Retina (tissue), 1 donor: ENCODE data around the gene NALCN.

ENCODE experiments used
- DNase-seq: peaks from one replicate; pipeline ENCODE4 v3.0.0-alpha.2; 2016

Gene NALCN

GRCh38 chr13:101115762-101116171 lies 300.5 kb downstream of the NALCN start:
- peak; percentile 36 for DNase-seq

- no peak for DNase-seq
These were observed 304.4 kb downstream of the NALCN start for GRCh38 chr13:101111894-101112293.

DNA sequence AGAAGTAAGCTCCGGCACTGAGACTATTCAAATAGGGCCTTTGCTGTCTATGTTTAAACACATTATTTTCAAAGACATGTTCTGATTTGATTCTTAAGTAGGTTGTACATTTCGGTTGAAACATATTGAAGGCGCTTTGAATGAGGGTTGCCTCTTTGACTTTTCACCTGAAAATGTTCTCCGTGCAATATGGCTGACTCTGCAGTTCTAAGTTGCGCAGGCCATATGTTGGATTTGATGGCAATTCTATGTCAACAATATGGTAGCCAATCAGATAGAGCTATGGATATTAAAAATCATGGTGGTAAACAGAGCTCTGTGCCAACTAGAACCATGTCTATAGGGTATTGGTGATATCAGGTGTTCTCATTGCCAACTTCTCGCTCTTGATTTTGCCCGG lies 307.3 kb downstream of the NALCN start:
- no peak for DNase-seq

- DNase-seq = no peak
These were observed 317.4 kb downstream of the NALCN start for GRCh38 chr13:101098873-101099272.

DNA sequence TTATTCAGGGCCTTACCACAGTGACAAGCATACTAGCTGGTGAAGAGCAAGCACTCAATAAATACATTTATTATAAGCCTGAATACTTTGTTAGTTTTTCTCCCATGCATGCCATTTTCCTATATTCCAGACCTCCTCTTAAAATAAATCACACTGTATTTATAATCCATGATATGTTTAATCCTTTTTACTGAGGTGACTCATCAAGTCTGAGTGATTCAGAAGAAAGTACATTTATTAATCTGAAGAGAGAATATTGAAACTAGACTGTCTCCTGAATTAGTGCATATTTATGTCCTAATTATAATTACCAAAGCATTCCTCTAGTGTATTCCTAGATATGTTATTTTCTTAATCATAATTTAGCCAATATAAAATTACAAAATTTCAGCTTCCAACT lies 323.3 kb downstream of the NALCN start:
- no peak for DNase-seq

DNA sequence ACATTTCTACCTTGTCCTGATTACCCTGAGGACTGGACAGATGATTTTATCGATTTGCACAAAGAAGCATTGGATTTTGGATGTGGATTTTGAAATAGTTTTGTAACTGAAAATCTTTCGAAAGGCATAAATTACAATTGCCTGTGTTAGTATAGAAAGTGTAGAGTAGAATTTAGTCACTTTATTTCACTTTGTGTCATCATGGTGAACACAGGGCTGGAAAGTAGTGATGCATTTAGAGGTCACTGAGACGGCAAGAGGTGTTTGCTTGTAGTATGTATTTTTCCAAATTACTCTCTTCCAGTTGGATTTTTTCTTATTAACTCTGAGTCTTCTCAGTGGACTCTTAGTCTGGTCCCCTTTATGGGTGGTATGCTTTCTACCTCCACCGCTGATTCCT lies 326.0 kb downstream of the NALCN start:
- no peak for DNase-seq

- DNase-seq = no peak
These were observed 330.8 kb downstream of the NALCN start for GRCh38 chr13:101085551-101085950.

DNA sequence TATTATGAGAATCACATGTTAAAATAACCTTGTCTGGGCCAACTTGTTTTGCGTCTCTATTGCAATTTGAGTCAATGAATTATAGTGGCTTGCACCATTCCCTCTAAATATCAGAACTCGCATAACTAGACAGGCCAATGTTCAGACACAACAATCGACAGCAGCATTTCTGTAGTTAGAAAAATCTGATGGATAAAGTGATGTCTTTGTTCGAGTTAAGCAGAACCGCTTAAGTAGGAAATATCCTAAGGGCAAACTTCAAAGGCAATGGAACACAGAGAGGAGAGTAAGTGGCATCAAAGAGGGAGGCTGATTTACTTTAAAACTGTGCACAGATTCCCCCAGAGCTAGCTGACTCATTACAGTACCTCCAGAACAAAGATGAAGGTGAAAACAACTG lies 333.9 kb downstream of the NALCN start:
- no peak for DNase-seq

GRCh38 chr13:101080616-101081015 lies 335.7 kb downstream of the NALCN start:
- DNase-seq = no peak

- no peak for DNase-seq
These were observed 351.0 kb downstream of the NALCN start for GRCh38 chr13:101065329-101065728.

DNA sequence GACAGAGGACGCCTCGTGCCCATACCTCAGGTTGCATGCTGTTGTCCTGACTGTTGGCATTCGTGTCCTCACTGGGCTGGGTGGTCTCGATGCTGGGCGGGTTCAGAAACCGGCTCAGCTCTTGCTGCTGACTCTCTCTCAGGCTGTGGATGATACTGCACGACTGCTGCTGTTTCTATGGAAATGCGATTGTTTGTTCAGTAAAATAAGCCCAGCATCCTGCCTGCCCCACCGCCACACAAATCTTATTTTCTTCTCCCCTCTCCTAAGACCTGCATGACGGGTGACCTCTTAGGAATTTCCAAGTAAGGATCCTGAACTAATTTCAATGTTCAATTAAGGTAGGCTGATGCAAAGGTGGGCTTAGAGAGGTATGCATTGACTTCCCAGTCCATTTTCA lies 356.5 kb downstream of the NALCN start:
- no peak for DNase-seq

- DNase-seq = peak; percentile 16
These were observed 357.5 kb downstream of the NALCN start for GRCh38 chr13:101058841-101059240.

DNA sequence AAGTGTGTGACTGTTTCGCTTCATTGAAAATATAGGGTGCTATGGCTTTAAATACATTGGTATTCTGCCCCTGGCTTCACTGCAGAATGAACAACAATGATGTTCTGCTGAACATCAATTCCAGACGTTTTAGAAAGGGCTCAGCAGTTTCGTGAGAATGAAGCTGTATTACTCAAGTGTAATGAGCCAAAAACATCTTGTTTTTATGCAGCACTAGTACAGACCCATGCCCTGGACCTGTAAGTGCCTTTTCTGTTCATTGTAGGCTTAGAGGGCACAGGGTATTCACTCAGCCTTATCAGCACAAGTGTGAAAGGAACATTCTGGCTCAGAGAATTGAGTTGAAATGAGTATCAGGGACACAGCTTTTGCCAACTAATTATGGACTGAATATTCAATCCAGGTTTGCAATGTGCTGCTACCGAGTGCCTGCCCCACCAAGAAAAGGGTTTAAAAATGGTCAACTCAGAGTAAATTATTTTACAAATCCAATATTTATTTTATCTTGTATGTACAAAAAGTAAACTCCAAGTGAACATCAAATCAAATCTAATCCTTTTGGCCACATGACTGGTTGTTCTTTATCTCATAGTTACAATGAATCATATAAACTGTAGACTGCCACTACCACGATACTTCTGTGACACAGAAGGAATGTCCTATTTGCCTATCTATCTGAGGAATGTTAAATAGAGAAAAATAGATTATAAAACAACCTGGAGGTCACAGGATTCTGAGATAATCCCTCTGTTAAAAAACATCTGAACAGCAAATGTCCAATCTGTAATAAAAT lies 362.8 kb downstream of the NALCN start:
- DNase-seq = no peak

GRCh38 chr13:101049166-101049850 lies 367.0 kb downstream of the NALCN start:
- DNase-seq = no peak

DNA sequence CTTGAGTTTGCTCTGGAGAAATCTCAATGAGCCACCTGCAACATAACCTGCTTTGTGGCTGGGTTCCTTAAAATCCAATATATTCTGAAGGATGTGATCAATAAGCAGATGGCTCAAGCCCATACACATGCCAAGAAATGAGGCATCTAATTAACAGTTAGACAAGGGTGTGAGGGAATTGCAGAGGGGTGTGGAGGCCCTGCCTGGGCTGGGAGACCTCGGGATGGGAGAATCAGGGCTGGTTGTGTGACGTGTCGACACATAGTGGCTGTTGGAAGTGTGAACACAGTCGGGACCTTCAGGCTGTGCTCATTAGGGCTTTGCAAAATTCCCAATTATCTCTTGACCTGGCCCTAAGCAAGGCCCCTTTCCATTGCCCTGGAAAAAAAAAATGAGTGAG lies 379.8 kb downstream of the NALCN start:
- no peak for DNase-seq

GRCh38 chr13:101035119-101035620 lies 381.1 kb downstream of the NALCN start:
- DNase-seq = no peak

DNA sequence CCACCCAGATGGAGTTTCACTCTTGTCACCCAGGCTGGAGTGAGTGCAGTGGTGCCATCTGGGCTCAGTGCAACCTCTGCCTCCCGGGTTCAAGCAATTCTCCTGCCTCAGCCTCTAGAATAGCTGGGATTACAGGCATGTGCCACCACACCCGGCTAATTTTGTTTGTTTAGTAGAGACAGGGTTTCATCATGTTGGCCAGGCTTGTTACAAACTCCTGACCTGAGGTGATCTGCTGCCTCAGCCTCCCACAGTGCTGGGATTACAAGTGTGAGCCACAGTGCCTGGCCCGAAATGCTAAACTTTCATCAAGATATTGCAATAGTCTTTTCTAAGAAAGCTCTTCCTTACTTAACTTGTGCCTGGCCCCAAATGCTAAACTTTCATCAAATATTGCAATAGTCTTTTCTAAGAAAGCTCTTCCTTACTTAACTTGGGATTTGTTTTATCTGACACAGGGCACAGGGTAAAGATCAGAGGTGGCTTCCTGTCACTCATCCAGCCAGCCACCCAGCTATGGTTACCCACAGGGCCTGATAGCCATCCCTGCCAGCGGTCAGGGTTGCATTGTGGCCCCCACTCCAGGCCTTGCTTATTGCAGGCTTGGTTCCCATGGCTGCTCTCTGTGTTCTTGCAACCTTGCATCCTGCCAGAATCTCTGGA lies 389.4 kb downstream of the NALCN start:
- DNase-seq = no peak

- no peak for DNase-seq
These were observed 390.0 kb downstream of the NALCN start for GRCh38 chr13:101026328-101026727.

DNA sequence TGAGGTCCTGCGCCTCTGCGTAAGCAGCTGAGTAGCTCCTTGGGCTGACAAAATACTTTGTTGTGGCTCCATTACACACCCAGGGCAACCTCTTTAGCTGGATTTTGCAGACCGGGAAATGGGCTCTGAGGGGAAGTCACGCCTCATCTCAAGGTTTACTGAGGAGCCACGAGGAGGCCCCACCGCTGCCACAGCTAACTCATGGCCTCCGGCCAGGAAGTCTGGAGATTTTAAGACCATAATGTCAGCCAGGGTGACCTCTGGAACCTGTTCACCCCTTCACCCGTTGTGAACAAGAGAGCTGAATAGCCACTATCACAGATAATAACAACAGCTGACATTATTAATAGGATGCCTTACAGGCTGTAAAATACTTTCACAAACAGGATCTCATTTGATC lies 390.4 kb downstream of the NALCN start:
- no peak for DNase-seq

DNA sequence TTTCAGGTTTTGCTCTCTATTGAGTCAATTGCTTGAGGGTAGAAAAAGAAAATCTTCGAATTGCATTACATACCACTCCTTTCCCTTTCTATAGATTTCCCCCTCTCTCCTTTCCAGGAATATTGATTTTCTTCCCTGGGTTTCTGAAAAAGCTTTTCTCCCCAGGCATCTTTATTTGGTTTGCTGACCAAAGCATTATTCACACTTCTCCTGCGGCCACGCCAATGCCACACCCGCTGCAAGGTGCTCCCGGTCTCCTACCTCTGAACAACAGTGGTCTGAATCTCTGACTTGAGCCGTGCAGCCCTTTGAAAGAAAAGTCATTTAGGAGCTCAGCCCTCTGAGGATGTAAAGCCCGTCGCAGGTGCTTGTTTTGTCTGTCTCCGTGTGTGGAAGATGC lies 390.8 kb downstream of the NALCN start:
- DNase-seq = no peak

GRCh38 chr13:101019126-101019525 lies 397.2 kb downstream of the NALCN start:
- no peak for DNase-seq

DNA sequence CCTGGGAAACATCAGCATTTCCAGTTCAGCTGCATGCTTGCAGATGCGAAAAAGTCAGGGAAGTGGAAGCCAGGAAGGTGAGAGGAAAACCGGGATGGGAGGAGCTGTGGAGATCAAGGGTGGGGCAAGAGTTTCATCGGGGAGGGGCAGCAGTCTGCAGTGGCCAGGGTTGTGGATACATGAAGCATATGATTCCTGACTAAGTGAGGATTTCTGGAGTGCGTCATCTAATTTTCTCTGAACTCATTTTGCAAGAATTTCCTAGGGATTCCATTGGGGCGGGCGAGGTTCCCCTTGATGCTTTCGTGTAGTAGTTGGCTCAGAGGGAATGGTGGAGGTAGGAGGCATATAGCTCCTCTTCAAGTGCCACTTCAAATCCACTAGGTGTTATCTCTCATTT lies 397.6 kb downstream of the NALCN start:
- DNase-seq = no peak

- DNase-seq = peak; percentile 34
These were observed 399.0 kb downstream of the NALCN start for GRCh38 chr13:101017123-101017872.
